Measurements from ENCODE around the gene NFKBIE. TPM values are rescaled to one million over a fixed set of nuclear protein-coding genes. Genes with fewer than 3 reads are reported as not detected.

The NFKBIE gene
- total and polyA plus RNA-seq, 9 of the 15 experiments (the other 6 are each of a cell fraction or from before 2014, with no cell fraction given): 2.1 to 16.4 (median 11.7) TPM

DNA sequence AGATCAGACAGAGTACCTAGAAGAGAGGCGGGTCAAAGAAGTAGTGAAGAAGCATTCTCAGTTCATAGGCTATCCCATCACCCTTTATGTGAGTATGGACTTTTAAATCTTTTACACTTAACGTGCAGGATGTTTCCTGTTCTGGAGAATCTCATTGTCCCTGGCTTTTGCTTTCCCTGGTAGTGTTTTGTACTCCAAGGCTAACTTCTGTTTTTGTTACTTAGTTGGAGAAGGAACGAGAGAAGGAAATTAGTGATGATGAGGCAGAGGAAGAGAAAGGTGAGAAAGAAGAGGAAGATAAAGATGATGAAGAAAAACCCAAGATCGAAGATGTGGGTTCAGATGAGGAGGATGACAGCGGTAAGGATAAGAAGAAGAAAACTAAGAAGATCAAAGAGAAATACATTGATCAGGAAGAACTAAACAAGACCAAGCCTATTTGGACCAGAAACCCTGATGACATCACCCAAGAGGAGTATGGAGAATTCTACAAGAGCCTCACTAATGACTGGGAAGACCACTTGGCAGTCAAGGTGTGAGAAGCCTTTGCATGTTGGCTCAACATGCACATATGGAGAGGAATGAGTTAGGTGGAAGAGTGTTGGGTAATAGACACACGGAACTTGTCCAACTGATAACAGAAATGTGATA lies 15.2 kb downstream of the NFKBIE start (continued):
- 0 out of 2 replicates have a peak, but pooled peaks have one; percentile 26 for TF ChIP-seq CEBPG (CRISPR knock-in tag; IDR thresholded peaks at IDR 0.05)
- TF ChIP-seq CEBPG (tag; conservative IDR thresholded peaks at IDR 0.05 in 1 of 2, IDR thresholded peaks at IDR 0.05 in 1 of 2): peak in 1 of 2 experiments; percentile 17; a peak in 1 of 4 replicates
- TF ChIP-seq CEBPB (tag; IDR thresholded peaks at IDR 0.05): peak; percentile 12; the same call in 1 of the 2 replicates
- 0 out of 2 replicates have a peak, but pooled peaks have one; percentile 10 for TF ChIP-seq GATAD2A (IDR thresholded peaks at IDR 0.05)
- TF ChIP-seq, protein P1, sequence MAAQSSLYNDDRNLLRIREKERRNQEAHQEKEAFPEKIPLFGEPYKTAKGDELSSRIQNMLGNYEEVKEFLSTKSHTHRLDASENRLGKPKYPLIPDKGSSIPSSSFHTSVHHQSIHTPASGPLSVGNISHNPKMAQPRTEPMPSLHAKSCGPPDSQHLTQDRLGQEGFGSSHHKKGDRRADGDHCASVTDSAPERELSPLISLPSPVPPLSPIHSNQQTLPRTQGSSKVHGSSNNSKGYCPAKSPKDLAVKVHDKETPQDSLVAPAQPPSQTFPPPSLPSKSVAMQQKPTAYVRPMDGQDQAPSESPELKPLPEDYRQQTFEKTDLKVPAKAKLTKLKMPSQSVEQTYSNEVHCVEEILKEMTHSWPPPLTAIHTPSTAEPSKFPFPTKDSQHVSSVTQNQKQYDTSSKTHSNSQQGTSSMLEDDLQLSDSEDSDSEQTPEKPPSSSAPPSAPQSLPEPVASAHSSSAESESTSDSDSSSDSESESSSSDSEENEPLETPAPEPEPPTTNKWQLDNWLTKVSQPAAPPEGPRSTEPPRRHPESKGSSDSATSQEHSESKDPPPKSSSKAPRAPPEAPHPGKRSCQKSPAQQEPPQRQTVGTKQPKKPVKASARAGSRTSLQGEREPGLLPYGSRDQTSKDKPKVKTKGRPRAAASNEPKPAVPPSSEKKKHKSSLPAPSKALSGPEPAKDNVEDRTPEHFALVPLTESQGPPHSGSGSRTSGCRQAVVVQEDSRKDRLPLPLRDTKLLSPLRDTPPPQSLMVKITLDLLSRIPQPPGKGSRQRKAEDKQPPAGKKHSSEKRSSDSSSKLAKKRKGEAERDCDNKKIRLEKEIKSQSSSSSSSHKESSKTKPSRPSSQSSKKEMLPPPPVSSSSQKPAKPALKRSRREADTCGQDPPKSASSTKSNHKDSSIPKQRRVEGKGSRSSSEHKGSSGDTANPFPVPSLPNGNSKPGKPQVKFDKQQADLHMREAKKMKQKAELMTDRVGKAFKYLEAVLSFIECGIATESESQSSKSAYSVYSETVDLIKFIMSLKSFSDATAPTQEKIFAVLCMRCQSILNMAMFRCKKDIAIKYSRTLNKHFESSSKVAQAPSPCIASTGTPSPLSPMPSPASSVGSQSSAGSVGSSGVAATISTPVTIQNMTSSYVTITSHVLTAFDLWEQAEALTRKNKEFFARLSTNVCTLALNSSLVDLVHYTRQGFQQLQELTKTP (IDR thresholded peaks at IDR 0.05; ENCODE audit: low read depth in 1 of 2, partially characterized antibody in 2 of 2): no peak
